Measurements from ENCODE around the gene RAD51D.

RAD51D gene

GRCh38 chr17:35065880-35066279 lies 53.8 kb downstream of the RAD51D start (continued):
- TF ChIP-seq POU6F1 (CRISPR knock-in tag; IDR thresholded peaks at IDR 0.05; ENCODE audit: borderline replicate concordance, low read depth) (no peak), ZNF565 (CRISPR knock-in tag; conservative IDR thresholded peaks at IDR 0.05; ENCODE audit: low read depth) (no peak), CSRNP3 (CRISPR knock-in tag; IDR thresholded peaks at IDR 0.05) (no peak)

GRCh38 chr17:35064516-35065215 lies 55.0 kb downstream of the RAD51D start:
- no peak for ATAC-seq
- TF ChIP-seq ZC3H10 (CRISPR knock-in tag; IDR thresholded peaks at IDR 0.05) (no peak), GLIS3 (CRISPR knock-in tag; IDR thresholded peaks at IDR 0.05) (no peak), ARNTL (CRISPR knock-in tag; IDR thresholded peaks at IDR 0.05; ENCODE audit: borderline replicate concordance, low read depth) (no peak), ZFP30 (CRISPR knock-in tag; IDR thresholded peaks at IDR 0.05) (no peak), ISL1 (CRISPR knock-in tag; IDR thresholded peaks at IDR 0.05) (no peak), POU6F1 (CRISPR knock-in tag; IDR thresholded peaks at IDR 0.05; ENCODE audit: borderline replicate concordance, low read depth) (no peak), ZNF8 (CRISPR knock-in tag; IDR thresholded peaks at IDR 0.05) (no peak), PATZ1 (CRISPR knock-in tag; IDR thresholded peaks at IDR 0.05; ENCODE audit: borderline replicate concordance) (no peak), ZFP3 (CRISPR knock-in tag; IDR thresholded peaks at IDR 0.05) (no peak), RARB (CRISPR knock-in tag; IDR thresholded peaks at IDR 0.05) (no peak), PPARA (CRISPR knock-in tag; IDR thresholded peaks at IDR 0.05; ENCODE audit: borderline replicate concordance) (no peak), CSRNP3 (CRISPR knock-in tag; IDR thresholded peaks at IDR 0.05) (no peak), SNAI2 (CRISPR knock-in tag; IDR thresholded peaks at IDR 0.05) (no peak), BACH2 (CRISPR knock-in tag; IDR thresholded peaks at IDR 0.05; ENCODE audit: borderline replicate concordance) (no peak), OSR1 (CRISPR knock-in tag; IDR thresholded peaks at IDR 0.05) (no peak), ZNF565 (CRISPR knock-in tag; conservative IDR thresholded peaks at IDR 0.05; ENCODE audit: low read depth) (no peak), TOX (CRISPR knock-in tag; IDR thresholded peaks at IDR 0.05; ENCODE audit: borderline replicate concordance) (no peak)

GRCh38 chr17:35063514-35064223 lies 56.0 kb downstream of the RAD51D start, which contains the start of gene RFFL:
Gene RFFL, minus strand, starts transcription at chr17:35063707. Its CDS starts 37,154 bp downstream, at chr17:35026553.
- peak; percentile 42; the same call in 1 of the 2 replicates for TF ChIP-seq CSDC2 (CRISPR knock-in tag; IDR thresholded peaks at IDR 0.05)
- TF ChIP-seq PPARA (CRISPR knock-in tag; IDR thresholded peaks at IDR 0.05; ENCODE audit: borderline replicate concordance): no peak
- TF ChIP-seq TOX (CRISPR knock-in tag; IDR thresholded peaks at IDR 0.05; ENCODE audit: borderline replicate concordance): no peak
- TF ChIP-seq SNAI2 (CRISPR knock-in tag; IDR thresholded peaks at IDR 0.05): no peak
- TF ChIP-seq ZC3H10 (CRISPR knock-in tag; IDR thresholded peaks at IDR 0.05): no peak
- peak; percentile 100 for ATAC-seq
